ENCODE data around the gene MAGI1. TPM values are rescaled to one million over a fixed set of nuclear protein-coding genes. Genes with fewer than 3 reads are reported as not detected.

Gene MAGI1
- total RNA-seq, 1 donor from 2014 or later, result 45.8 TPM

DNA sequence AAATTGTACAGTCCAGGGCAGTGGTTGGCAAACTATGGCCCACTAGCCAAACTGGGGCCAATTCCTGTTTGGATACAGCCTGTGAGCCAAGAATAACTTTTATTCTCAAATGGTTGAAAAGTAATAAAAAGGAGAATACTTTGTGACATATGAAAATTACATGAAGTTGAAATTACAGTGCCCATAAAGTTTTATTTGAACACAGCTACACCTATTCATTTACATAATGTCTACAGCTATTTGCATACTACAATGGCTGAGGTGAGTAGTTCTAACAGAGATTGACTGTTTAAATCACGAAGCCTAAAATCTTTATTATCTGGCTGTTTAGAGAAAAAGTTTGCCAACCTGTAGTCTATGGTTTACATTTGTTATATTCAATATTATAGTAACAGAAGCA lies 600.1 kb downstream of the MAGI1 start:
- Histone ChIP-seq H3K27ac (no peak overlapping the region), H3K4me3 (no peak overlapping the region), H3K4me1 (no peaks in the 10 kb centered on the region), H3K36me3 (peaks cover 24% of the 10 kb centered on the region), H3K27me3 (no peaks in the 10 kb centered on the region), H3K9me3 (no peaks in the 10 kb centered on the region)
- DNase-seq (no peak), ATAC-seq (no peak)
- intact Hi-C loops (cut with DNase I), result no loop called here
- TF ChIP-seq, protein P1, sequence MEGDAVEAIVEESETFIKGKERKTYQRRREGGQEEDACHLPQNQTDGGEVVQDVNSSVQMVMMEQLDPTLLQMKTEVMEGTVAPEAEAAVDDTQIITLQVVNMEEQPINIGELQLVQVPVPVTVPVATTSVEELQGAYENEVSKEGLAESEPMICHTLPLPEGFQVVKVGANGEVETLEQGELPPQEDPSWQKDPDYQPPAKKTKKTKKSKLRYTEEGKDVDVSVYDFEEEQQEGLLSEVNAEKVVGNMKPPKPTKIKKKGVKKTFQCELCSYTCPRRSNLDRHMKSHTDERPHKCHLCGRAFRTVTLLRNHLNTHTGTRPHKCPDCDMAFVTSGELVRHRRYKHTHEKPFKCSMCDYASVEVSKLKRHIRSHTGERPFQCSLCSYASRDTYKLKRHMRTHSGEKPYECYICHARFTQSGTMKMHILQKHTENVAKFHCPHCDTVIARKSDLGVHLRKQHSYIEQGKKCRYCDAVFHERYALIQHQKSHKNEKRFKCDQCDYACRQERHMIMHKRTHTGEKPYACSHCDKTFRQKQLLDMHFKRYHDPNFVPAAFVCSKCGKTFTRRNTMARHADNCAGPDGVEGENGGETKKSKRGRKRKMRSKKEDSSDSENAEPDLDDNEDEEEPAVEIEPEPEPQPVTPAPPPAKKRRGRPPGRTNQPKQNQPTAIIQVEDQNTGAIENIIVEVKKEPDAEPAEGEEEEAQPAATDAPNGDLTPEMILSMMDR (IDR thresholded peaks at IDR 0.05), result no peak

DNA sequence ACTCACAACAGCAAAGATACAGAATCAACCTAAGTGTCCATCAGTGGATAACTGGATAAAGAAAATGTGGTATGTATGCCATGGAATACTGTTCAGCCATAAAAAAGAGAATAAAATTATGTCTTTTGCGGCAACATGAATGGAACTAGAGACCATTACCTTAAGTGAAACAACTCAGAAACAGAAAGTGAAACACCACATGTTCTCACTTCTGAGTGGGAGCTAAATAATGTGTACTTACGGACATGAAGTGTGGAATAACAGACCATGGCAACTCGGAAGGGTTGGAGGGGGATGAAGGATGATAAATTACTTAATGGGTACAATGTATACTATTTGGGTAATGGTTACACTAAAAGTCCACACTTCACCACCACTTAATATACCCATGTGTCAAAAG lies 600.6 kb downstream of the MAGI1 start:
- H3K27ac ChIP-seq, result no peak overlapping the region
- H3K4me3 ChIP-seq, result no peak overlapping the region
- TF ChIP-seq, protein P1 (IDR thresholded peaks at IDR 0.05), result no peak
- H3K27me3 ChIP-seq, result no peaks in the 10 kb centered on the region
- H3K4me1 ChIP-seq, result no peaks in the 10 kb centered on the region
- DNase-seq (no peak), ATAC-seq (no peak)
- intact Hi-C loops (cut with DNase I), result no loop called here
- peaks cover 24% of the 10 kb centered on the region for H3K36me3 ChIP-seq
- no peaks in the 10 kb centered on the region for H3K9me3 ChIP-seq

DNA sequence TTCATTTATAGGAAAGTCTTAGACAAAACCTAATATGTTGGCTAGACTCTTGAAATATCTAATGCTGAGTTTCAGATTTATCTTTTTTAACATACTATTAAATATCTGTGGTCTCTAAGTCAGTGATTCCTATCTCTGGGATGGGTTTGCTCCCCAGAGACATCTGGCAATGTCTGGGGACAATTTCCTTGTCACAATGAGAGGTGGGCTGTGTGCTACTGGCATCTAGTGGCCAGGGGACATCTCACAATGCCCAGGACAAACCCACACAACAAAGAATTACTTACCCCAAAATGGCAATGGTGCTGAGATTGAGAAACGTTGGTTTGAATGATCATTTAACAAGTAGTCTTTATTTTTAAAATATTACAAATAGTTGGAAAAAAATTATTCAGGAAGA lies 602.1 kb downstream of the MAGI1 start:
- Histone ChIP-seq H3K4me1 (no peaks in the 10 kb centered on the region), H3K27me3 (no peaks in the 10 kb centered on the region), H3K4me3 (no peak overlapping the region), H3K27ac (no peak overlapping the region), H3K9me3 (no peaks in the 10 kb centered on the region), H3K36me3 (peaks cover 24% of the 10 kb centered on the region)
- TF ChIP-seq, protein P1 (IDR thresholded peaks at IDR 0.05), result no peak
- DNase-seq (no peak), ATAC-seq (no peak)
- intact Hi-C loops (cut with DNase I), result no loop called here

DNA sequence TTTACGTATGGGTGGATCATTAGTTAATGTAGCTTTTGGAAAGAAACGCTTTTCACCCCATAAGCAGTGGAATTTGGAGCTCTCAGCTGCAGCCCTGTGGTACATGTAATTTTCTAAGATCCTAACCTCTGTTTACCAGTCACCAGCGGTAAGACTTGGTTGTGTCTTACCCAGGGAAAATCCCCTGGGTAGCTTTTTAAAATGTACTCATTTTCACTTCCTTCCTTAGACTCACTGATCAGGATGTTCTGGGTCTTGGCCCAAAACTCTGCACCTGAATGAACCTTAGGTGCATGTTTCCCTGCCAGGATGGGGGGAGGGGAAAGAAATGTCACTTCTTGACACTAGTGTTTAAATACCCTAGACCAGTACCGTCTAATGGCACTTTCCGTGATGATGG lies 605.2 kb downstream of the MAGI1 start:
- intact Hi-C loops (cut with DNase I), result no loop called here
- peaks cover 39% of the 10 kb centered on the region for H3K36me3 ChIP-seq

DNA sequence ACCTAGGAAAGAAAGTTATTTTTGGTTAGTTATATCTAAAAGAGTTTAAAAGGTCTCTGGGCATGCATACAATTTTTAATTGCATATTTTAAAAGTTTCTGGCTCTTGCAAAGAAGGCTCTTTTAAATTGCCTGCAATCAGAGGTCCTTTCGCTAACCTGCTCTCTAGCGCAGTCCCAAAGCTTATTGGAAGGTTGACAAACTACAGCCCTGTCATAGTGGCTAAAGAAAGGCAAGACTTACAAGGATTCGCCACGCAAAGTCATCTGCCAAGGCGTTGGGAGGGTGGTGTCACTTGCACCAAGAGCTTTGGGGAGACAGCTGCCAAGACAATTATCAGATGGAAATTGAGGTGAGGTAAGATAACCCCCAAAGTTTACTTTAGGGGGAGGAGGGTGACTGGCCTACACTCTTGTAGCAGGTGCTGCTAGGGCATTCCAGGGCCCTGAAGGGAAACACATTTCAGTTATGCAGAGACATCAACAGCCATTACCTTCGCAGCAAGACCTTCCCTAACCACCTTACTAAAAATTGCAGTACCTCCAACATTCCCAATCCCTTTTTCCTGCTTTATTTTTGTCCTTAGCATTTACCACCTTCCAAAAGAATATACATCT lies 606.2 kb downstream of the MAGI1 start:
- Histone ChIP-seq H3K4me3 (no peak overlapping the region), H3K27ac (no peak overlapping the region), H3K36me3 (peaks cover 39% of the 10 kb centered on the region), H3K4me1 (no peaks in the 10 kb centered on the region), H3K27me3 (no peaks in the 10 kb centered on the region), H3K9me3 (no peaks in the 10 kb centered on the region)
- TF ChIP-seq, protein P1 (IDR thresholded peaks at IDR 0.05), result no peak
- no peak for DNase-seq
- intact Hi-C loops (cut with DNase I), result no loop called here
- no peak for ATAC-seq

More for the DNA sequence above, 605.2 kb downstream of the MAGI1 start:
- Histone ChIP-seq H3K9me3 (no peaks in the 10 kb centered on the region), H3K27me3 (no peaks in the 10 kb centered on the region), H3K27ac (no peak overlapping the region), H3K4me3 (no peak overlapping the region), H3K4me1 (no peaks in the 10 kb centered on the region)
- ATAC-seq, result no peak
- DNase-seq, result no peak
- TF ChIP-seq, protein P1 (IDR thresholded peaks at IDR 0.05), result no peak

DNA sequence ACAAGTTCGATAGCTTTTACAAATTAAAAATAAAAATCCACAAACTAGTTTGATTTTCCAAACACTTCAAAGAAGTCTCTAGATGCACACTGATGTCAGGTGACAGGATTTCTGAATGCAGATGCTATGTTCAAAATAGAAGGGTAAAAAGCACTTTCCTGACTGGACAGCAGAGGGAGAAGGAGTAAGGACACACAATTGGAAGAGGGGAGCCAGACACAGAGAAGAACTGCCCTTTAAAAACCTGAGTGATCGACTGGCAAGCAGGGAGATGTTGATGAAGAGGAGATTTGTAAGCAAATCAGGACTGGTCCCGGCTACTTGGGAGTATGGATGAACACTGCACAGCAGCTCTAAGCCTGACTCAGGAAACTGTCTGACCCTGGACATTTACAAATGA lies 612.8 kb downstream of the MAGI1 start:
- Histone ChIP-seq H3K36me3 (peaks cover 19% of the 10 kb centered on the region), H3K27ac (no peak overlapping the region), H3K27me3 (no peaks in the 10 kb centered on the region), H3K4me1 (no peaks in the 10 kb centered on the region), H3K9me3 (no peaks in the 10 kb centered on the region), H3K4me3 (no peak overlapping the region)
- intact Hi-C loops (cut with DNase I), result no loop called here
- ATAC-seq (no peak), DNase-seq (no peak)
- TF ChIP-seq, protein P1 (IDR thresholded peaks at IDR 0.05), result peak; percentile 11
